ENCODE data around the gene ADI1.
A peak's percentile ranks its signal among the peaks of the same experiment; 100 is the strongest.

ADI1 gene, protein sequence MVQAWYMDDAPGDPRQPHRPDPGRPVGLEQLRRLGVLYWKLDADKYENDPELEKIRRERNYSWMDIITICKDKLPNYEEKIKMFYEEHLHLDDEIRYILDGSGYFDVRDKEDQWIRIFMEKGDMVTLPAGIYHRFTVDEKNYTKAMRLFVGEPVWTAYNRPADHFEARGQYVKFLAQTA

DNA sequence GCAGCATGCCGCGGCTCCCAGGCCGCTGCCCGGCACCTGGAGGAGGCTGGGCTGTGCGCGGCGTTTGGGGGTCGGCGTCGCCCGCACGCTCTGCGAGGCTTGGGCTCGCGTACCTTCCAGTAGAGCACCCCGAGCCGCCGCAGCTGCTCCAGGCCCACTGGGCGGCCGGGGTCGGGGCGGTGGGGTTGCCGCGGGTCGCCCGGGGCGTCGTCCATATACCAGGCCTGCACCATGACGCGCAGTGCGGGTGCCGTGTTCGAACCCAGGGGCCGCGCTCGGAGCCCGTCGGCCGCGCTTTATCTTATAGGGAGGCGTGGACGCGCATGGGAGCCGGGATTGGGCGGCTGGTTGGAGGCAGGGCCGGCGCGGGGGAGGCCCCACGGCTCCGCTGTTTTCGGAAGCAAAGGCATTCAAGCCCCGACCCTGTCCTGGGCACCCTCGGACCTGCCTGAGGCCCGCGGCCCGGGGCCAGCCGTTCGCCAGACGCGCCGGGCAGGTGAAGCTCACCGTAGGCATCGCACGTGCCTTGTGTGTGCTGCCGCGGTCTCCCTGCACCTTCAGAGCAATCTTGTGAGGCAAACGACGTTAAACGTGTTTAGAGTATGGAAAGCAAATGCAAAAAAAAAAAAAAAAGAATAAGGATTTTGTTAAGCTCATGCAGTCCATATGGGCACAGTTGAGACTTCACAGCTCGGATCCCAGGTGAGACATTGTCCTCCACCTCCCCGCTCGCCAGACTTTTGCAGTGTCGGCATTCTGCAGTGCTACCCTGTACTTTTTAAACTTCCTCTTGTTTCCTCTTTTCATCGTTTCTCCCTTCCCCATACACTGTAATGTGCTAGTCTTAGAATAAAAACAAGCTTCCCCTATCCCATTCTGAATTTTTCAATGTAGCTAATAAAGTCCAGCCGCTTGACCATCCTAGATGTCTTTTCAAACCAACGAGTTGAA, at the start of gene ADI1:
Gene ADI1, minus strand, starts transcription at position 277 of the 951 bp plus-strand sequence. Its CDS starts 44 bp downstream, at position 233.
- peak; percentile 44 for DNase-seq

DNA sequence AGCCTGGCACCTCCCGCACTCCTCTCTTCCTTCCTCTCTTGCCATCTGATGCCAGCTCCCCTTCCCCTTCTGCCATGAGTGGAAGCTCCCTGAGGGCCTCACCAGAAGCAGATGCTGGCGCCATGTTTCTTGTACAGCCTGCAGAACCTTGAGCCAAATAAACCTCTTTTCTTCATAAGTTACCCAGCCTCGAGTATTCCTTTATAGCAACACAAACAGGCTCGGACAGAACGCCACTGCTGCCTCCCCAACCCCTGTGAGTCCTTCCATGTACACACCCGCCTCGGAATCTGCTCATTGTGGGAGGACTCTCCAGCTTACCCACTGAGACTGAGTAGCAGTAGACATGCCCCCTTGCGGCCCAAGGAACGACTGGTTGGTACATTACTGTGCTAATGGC, 47.5 kb upstream of the ADI1 start:
- DNase-seq, result no peak

DNA sequence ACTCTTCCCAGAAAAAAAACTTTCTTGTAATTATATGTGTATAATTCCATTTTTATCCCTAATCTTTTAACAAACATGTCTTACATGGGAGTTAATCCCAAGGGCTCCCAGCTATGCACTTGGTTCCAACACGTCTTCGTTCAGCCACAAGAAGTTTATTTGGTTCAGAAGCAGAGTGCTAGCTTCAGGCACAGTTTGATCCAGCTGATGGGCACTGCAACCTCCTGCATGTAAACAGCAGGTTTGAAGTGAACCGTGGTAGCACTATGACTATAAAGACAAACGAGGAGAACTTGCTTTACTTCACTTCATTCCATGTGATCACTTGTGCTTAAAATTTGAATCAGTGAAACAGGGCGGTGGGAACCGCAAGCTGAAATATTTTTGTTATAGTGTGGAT, 45.8 kb upstream of the ADI1 start:
- DNase-seq, result no peak

DNA sequence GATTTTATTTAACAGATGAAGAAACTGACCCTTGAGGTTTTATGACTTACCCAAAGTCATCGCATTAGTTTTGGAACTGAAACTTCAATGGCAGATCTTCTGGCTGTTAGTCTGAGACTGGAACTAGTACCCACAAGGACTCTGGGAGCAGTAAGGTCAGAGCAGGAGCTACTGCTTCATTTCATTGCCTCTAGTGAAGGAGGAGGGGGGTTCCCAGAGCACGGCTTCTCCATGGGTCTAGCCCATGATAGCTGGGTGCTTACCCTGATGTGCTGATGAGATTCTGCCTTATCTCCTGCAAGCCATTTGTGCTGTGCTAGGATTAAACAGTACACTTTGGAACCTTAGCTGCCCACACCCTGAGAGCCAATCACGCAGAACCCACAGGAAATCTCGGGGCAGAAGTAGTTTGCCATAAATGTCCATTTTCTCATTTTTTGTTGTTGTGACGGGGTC, 44.2 kb upstream of the ADI1 start:
- no peak for DNase-seq

DNA sequence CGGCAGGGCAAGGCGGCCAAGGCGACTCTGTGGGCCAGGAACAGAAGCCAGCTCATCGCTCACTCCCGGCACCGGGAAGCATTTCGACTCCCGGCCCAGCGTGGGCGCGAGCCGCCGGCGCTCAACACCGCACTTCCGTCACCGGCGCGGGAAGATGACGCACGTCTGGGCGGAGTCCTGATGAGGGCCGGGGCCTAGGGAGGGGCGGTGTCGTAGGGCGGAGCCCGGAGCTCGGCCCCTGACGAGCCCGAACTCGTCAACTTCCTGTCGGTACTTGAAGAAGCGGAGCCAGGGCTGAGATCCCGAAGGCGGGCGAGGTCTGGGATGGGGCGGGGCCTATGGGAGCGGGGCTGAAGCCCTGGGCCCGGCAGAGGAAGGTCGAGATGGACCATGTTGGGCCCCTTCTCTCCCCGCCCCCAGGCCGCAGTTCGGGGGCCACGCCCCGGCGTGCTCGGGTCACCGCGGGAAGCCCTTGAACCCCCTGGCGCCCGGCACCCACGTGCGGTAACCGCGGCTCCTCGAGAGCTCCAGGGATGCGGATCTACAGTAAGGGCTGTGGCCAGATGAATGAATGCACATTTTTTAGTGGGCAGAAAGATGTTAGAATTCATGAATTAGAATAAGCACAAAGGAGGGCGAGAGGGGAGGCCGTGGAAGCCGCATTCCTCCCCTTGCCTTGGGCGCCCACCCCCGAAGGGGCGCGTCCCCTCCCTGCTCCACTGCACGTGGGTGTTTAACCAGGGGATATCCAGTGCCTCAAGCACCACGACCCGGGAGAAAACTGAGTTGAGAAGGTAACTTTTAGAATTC, 39.1 kb upstream of the ADI1 start, which contains the start of gene RNASEH1:
Gene RNASEH1, minus strand, starts transcription at position 129 of the 810 bp plus-strand sequence. Its CDS starts 73 bp downstream, at position 56.
- peak; percentile 91 for DNase-seq

DNA sequence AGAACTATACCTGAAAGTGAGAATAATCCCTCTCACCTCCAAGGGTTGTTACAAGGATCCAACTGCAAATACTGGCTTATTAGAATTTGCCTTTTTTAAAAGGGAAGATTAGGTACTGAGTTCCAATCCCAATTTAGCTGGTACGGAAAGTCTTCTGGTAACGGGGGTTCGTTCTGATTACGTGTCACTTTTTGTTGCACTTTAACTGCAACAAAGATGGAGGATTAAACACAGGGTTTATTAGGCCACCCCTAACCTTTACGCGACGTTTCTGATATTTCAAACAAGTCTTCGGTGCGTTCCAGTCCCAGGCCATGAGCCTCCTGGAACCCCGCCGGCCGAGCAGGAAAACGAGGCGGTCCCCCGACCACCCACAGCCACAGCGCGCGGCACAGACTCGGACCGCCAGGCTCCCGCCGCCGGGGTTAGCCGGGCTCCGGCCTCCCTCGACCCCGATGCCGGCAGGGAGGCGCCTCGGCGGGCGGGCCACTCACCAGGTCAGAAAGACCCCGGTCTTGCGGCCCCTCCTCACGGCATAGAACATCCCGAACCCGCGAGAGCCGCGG, 38.4 kb upstream of the ADI1 start:
- DNase-seq, result no peak

DNA sequence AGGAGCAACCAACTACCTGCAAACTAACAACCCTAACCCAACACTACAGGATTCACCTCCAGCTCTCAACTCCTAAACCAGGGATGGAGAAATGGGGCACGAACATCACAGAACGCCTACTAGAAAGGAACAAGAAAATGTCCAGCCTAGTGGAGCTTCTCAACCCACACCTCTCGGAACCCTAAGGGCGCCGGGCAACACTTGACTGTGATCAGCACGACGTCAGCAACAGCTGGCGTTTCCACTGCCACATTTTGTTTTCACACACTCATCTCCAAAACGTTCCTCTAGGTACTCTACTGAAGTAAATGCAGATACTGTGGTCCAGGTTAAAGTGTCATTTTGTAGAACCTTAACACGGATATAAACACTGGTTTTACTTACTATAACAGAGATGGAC, 34.6 kb upstream of the ADI1 start:
- DNase-seq, result no peak

DNA sequence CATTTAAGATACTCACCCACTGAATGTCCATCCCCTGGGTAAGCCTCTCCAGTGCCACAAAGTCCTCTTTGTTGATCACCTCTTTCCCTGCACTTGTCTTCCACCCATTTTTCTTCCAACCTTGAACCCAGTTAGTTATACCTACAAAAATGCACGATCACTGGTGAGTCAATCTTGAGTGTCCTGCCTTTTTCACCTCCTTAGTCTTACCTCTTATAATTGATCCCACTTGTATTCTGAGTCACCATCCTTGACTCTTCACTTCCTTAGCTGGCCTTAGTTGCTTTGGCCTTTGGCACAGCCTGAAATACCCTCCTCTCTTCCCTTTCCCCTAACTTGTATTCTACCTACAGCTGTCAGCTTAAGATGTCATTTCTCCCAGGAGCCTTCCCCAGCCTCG, 28.6 kb upstream of the ADI1 start:
- no peak for DNase-seq

DNA sequence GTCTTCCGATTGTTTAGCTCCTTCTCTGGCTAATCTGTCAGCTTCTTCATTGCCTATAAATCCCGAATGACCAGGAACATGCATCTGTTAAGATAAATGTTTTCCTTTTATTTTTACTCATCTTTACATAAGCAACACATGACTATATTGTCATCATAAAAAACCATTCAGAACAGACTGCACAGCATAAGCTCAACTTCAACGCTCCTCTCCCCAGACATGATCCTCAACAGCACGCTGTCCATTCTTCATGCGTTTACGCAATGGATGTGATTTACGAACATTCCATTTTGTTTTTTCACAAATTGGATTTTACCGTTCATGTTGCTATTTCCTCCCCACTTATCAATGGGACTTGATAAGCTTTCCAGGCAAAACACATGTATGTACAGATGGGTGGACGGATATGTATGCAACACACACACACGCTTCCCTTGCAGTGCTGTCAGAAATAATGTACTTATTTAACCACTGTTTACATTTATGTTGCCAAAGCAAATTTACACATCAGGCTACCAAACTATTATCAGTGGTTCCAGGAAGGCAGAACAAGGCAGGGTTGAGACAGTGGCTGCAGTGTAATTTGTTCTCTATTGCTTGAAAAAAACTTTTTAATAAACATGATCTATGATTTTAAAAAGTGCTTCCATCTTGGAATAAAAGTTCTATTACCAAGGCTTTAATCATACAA, 26.6 kb upstream of the ADI1 start:
- no peak for DNase-seq

DNA sequence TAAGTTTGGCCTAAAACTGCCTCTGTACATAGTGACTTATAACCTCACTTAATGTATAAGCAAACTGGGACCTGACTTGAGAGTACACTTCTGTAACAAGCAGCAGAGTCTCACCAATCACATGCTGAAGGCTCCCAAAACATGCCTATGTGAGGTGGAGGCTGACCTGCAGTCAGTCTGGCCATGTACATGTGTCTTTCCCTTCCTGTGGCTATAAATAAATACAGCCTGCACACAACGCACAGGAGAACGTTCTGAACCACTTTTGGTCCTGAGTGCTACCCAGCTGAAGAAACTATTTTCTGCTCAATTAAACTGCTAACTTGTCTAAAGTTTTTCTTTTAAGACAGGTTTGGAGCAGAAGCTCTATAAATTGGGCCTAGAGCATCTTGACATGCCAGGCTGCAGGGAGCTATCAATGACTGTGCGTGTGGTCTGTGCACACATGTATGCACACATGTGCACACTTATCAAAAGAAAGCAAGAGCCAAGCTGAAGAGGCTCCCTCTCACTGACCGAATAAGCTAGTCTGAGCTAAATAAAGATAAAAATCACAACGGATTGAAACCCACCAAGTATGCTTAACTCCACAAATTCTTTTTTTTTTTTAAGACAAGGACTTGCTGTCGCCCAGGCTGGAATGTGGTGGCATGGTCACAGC, 23.8 kb upstream of the ADI1 start:
- DNase-seq, result no peak

DNA sequence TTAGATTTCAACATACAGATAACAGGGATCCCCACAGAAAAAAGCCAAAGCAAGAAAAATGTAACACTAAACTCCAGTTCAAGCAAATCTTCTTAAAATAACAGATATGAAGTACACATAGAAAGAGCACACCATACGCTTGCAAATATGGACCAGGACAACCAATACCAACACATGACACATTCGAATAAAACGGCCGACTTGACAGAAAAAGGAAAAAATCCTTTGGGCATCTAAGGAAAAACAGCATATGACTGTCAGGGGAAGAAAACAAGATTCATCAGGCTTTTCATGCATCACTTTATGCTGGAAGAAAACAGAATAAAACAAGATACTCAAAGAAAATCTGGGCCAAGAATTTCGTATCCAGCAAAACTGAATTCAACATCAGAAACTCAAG, 22.8 kb upstream of the ADI1 start:
- DNase-seq, result no peak

DNA sequence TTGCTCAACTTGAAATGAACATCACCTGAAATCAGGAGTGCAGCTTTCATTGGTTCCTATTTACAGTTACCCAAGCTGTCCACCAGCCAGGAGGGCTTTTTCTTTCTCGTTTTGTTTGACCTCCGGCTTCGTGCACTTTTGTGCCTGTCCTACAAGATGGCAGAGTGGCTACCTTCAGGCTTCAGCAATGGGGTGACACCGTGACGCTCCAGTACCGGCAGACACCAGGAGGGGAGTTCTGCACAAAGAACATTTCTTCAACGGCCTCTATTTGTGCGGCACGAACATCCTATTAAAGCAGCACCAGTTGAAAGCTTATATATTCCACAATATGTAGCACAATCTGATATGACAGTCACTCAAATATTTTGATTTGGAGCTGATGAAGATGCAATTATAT, 20.5 kb upstream of the ADI1 start:
- DNase-seq, result no peak

DNA sequence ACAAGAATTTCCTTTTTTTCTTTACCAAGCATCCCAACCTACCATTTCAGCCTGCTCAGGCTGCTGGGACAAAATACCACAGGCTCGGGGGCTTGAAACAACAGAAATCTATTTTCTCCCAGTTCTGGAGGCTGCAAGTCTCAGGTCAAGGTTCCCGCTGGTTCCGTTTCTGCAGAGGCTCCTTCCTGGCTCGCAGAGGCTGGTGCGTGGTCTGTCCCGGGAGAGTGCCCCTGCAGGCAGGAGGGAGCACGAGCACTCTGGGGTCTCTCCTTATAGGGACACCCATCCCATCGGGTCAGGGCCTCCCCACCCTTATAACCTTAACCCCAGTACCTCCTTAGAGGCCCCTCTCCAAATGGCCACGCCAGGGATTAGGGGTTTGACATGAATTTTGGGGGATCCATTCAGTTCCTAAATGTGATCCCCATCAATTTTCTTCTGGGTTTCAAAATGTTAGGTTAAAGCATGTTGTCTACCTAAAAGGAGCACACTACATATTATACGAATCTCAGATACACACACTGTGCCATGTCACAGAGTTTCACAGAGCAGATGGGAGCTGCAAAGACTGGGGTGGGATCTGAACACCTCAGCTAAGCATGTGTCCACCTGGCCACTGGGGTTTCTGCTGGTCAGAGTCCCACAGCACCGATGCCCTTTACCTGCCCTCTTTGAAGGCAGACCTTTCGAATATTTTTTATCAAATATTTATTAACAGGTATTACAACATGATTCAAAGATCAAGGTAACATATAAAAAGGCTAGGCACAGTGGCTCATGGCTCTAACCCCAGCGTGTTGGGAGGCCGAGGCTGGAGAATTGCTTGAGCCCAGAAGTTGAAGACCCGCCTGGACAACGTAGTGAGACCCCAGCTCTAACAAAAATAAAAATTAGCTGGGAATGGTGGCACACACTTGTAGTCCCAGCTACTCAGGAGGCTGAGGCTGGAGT, 17.6 kb upstream of the ADI1 start:
- no peak for DNase-seq

DNA sequence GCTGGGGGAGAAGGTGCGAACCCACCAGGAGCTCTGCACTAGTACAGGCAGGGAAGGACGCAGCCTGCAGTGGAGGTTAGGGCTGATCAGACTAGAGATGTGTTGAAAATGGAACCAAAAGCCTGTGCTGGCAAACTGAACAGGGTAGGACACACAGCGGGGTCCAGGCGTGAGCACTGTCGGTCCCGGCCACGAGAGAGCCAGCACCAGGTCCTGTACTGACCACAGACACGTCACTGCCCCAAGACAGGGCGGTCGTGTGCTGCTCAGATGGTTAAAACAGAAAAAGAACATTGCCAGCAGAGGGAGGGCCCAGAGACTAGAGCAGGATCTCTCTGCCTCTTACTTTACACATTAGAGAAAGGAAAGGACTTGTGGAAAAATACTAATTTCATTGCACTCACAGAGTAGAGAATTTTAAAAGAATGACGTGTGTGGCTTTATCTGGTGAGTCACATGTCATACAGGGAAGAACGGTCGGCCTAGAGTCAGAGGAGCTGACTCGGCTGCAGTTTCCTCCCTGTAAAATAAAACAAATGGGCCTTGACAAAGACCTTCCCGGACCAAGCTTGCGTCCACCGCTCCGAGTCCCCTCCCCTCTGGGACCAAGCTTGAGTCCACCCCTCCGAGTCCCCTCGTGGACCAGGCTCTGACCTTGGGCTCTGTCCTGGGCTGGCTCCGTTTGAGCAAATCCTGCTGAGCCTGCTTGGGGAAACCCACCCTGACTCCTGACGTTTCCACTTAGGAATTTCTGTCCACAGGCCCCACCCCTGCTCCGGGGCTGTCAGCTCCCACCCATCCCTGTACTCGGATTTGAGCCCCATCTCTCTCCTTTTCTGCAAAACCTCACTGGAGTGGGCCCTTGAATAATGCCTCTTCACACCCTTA, 16.7 kb upstream of the ADI1 start:
- DNase-seq, result no peak

DNA sequence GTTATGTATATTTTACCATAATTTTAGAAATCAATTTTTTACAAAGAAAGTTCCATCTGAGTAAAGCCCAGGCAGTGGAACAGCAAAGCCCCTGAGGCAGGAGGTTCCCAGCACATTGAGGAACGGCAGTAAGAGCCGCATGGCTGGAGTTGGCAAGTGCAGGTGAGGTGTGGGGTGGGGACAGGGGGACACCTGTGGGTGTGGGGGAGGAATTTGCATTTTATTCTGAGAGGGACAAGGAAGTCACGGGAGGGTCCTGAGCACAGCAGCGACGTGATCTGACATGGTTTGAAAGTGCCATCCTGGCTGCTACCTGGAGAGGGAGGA, 16.1 kb upstream of the ADI1 start:
- DNase-seq, result no peak

DNA sequence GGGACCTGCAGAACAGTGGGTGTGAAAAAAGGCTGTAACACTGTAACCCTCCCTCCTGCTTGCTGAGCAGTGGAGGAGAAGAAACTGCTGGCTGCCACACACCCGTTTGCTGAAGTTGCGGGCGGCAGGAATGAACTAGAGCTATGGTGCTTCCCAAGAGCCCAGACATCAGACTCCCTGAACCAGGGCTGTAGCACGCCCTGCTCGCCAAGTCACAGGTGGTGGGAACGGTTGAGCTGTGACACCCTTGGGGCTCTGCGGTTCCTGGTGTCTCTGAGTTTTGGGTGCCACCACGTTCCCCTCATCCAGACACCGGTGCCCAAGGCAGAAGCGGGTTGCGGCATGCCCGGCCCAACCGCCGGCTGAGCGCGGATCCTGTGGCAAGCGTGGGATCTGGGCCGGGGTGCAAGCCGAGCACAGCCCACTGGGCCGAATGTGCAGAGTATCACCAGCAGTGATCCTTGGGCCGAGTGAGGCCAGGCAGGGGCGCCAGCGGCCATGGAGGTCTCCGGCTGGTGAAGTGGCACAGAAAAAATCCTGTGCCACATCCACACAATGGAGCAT, 15.0 kb upstream of the ADI1 start:
- DNase-seq, result no peak

DNA sequence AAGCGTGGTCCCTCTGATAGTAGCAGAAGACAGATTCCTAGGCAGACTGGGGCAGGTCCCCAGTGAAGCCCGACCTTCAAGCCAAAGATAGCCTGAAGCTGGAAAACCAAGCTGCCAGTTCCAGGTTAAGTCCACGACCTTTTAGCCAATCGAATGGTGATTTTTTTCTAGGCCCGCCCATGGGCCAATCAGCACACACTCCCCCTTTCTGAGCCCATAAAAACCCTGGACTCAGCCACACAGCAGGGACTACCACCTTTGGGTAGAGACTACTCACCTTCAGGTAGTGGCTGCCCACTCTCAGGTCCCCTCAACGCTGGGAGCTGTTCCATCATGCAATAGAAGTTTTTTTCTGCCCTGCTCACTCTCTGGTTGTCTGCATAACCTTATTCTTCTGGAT, 14.5 kb upstream of the ADI1 start:
- no peak for DNase-seq

DNA sequence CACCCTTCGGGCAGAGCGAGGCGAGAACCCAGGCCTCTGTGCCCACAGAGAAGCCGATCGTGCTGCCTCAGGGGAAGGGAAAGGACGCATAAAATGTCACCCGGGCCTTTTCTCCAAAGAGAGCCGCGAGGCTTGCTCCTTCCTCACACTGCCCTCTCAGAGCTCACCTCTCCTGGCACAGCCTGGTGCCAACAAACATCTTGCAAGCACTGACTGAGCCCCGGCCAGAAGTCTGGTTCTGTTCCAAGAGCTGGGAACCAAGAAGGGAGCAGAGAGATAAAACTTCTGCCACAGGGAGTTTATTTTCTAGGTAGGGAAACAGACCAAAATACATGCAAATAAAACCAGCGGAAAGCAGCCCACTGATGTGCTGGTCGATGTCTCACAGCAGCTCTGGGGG, 13.6 kb upstream of the ADI1 start:
- no peak for DNase-seq

DNA sequence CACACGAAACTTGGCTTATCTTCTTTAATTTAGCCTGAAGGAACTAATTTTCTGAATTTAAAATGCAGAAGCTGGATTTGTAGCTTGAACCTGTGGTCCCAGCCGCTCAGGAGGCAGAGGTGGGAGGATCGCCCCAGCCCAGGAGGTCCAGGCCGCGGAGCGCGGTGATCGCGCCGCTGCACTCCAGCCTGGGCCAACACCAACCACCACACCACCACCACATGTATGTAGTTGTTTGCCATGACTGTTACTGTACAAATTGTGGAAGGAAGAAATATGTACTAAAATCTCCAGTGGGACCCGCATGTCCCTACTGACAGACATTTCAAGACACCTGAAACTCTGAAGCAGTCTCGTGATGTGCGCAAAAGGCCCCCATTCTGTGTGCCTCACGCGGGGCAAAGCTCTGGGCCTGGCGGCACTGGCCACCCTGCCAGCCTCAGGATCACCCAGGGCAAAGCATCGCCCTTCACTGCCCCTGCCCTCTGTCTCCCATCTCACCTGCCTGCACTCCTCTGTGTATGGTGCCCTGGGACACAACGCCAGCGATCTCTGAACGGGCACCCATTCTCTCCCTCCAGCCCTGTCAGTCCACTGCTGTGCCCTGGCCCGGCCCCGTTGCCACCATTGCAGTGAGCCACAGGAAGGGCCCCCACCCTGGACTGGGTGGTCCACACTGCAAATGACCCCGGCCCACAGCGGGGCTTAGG, 10.1 kb upstream of the ADI1 start:
- DNase-seq, result no peak
